DOHH2 (cell line): ENCODE data around the gene DCLK1.

Experiments used
- H3F3A ChIP-seq: fragments of 200-600 bp; sonication (generic), shearing (Covaris generic); 2 replicates; pipeline ENCODE4 v1.6.0; 2016; ENCODE audit warnings: antibody characterized with exemption, mild to moderate bottlenecking; ENCODE audit not compliant: control insufficient read depth, insufficient read depth
- H3K27ac ChIP-seq: fragments of 200-600 bp; sonication (generic); 2 replicates; pipeline ENCODE4 v1.5.1; 2014; ENCODE audit warnings: low read depth, mild to moderate bottlenecking, low read length, moderate library complexity
- H3K27me3 ChIP-seq: fragments of 200-600 bp; sonication (generic); 2 replicates; pipeline ENCODE4 v1.6.1; 2014; ENCODE audit warnings: mild to moderate bottlenecking, low read length, mixed read lengths; ENCODE audit not compliant: control insufficient read depth
- H3K36me3 ChIP-seq: fragments of 200-600 bp; sonication (generic); 2 replicates; pipeline ENCODE4 v1.6.1; 2014; ENCODE audit warnings: mild to moderate bottlenecking, low read length, moderate library complexity, mixed read lengths; ENCODE audit not compliant: control insufficient read depth
- H3K4me1 ChIP-seq: fragments of 200-600 bp; sonication (generic); 2 replicates; pipeline ENCODE4 v1.6.1; 2014; ENCODE audit warnings: mild to moderate bottlenecking, low read length, mixed read lengths; ENCODE audit not compliant: control insufficient read depth
- H3K4me2 ChIP-seq: fragments of 200-600 bp; sonication (generic); 2 replicates; pipeline ENCODE4 v1.6.0; 2014; ENCODE audit warnings: mild to moderate bottlenecking, low read length, moderate library complexity
- H3K4me3 ChIP-seq: fragments of 200-600 bp; sonication (generic); 2 replicates; pipeline ENCODE4 v1.5.1; 2014; ENCODE audit warnings: mild to moderate bottlenecking, low read length, mixed read lengths
- H3K79me2 ChIP-seq: fragments of 200-600 bp; sonication (generic); 2 replicates; pipeline ENCODE4 v1.6.1; 2014; ENCODE audit warnings: mild to moderate bottlenecking, low read length, mixed read lengths; ENCODE audit not compliant: control insufficient read depth
- H3K9me2 ChIP-seq: fragments of 200-600 bp; sonication (generic); replicated peaks from 2 replicates; pipeline ENCODE4 v1.6.1; 2014; ENCODE audit warnings: mild to moderate bottlenecking, low read length, mixed read lengths; ENCODE audit not compliant: control insufficient read depth
- H3K9me3 ChIP-seq: fragments of 200-600 bp; sonication (generic); 2 replicates; pipeline ENCODE4 v1.6.1; 2014; ENCODE audit warnings: antibody characterized with exemption, low read length, mixed read lengths; ENCODE audit not compliant: control insufficient read depth, insufficient read depth
- H4K20me1 ChIP-seq: fragments of 200-600 bp; sonication (generic); 2 replicates; pipeline ENCODE4 v1.6.0; 2014; ENCODE audit warnings: low read depth, mild to moderate bottlenecking, antibody characterized with exemption, low read length, moderate library complexity; ENCODE audit not compliant: control insufficient read depth, insufficient read depth
- EZH2phosphoT487 ChIP-seq: fragments of 200-600 bp; sonication (generic); IDR thresholded peaks from 2 replicates; pipeline ENCODE4 v1.6.1; 2017; ENCODE audit warnings: borderline replicate concordance, mild to moderate bottlenecking, antibody characterized with exemption, low read length, moderate library complexity, mixed read lengths
- TF ChIP-seq, protein P1 (sequence below): fragments of 200-600 bp; sonication (generic); IDR thresholded peaks from one replicate; pipeline ENCODE4 v1.5.1; 2014; ENCODE audit warnings: antibody characterized with exemption, mild to moderate bottlenecking, low read depth, low read length; ENCODE audit not compliant: poor library complexity, severe bottlenecking

The DCLK1 gene

DNA sequence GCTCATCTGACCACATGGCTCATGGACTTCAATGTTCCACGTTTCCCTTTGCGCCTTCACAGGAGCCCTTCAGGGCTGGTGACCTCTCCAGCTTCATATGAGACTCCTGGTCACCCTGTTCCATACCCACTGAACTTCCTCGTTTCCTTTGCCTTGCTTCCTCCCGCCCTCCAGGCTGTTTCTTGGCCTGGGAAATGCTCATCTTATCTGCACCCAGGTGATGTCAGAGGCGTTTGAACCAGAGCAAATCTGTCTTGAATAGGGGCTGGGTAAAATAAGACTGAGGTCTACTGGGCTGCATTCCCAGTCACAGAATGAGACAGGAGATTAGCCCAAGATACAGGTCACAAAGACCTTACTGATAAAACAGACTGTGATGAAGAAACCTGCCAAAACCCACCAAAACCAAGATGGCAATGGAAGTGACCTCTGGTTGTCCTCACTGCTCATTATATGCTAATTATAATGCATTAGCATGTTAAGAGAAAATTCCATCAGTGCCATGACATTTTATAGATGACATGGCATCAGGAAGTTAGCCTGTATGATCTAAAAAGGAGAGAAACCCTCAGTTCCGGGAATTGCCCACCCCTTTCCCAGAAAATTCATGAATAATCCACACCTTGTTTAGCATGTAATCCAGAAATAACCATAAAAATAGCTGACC is 102.7 kb downstream of the DCLK1 start:
- Histone ChIP-seq H3K36me3 (no peaks in the 10 kb centered on the region), H4K20me1 (no peaks in the 10 kb centered on the region), H3K27me3 (no peaks in the 10 kb centered on the region), H3K4me1 (no peaks in the 10 kb centered on the region), H3K4me2 (no peak overlapping the region), H3K9me2 (no peaks in the 10 kb centered on the region), H3K79me2 (no peaks in the 10 kb centered on the region), H3K27ac (no peak overlapping the region), H3K9me3 (peaks cover 3% of the 10 kb centered on the region; the same call in 1 of the 2 replicates), H3F3A (no peaks in the 10 kb centered on the region), H3K4me3 (no peak overlapping the region)
- no peak for TF ChIP-seq EZH2phosphoT487
- TF ChIP-seq, protein P1, sequence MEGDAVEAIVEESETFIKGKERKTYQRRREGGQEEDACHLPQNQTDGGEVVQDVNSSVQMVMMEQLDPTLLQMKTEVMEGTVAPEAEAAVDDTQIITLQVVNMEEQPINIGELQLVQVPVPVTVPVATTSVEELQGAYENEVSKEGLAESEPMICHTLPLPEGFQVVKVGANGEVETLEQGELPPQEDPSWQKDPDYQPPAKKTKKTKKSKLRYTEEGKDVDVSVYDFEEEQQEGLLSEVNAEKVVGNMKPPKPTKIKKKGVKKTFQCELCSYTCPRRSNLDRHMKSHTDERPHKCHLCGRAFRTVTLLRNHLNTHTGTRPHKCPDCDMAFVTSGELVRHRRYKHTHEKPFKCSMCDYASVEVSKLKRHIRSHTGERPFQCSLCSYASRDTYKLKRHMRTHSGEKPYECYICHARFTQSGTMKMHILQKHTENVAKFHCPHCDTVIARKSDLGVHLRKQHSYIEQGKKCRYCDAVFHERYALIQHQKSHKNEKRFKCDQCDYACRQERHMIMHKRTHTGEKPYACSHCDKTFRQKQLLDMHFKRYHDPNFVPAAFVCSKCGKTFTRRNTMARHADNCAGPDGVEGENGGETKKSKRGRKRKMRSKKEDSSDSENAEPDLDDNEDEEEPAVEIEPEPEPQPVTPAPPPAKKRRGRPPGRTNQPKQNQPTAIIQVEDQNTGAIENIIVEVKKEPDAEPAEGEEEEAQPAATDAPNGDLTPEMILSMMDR, result no peak

DNA sequence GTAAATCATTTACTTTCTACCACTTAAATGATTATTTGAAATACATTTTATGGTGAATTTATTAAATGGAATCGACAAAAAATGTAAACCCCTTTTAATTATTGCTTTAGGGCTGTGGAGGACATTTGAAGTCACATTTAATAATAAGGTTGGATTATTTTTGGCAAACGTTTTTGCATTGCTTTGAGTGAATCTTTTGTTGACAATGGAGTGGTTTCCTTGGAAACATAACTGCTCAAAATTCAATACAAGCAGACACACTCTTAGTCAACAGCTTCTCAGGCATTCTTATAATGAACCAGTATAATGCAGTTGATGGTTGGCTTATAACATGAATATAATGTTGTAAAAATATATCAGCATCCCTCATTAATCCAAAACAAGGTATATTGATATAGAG is 104.7 kb downstream of the DCLK1 start:
- no peaks in the 10 kb centered on the region for H3K36me3 ChIP-seq
- H4K20me1 ChIP-seq, result no peaks in the 10 kb centered on the region

DNA sequence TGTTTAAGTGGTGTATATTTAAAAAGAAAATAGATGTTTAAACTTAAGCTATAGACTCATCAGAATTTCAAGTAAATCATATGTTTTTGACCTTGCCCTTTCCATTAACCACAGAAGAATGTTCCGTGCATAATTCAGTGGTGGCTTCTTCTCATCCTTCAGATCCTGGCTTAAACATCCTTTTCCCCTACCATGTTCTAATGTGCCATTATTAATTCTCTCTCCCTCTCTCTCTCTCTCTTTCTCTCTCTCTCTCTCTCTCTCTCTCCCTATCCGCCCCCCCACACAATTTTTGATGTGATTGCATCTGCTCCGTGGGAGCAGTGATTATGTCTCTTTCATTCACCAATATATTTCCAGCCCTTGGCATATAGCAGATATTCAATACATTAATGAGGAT is 116.4 kb downstream of the DCLK1 start:
- Histone ChIP-seq H4K20me1 (no peaks in the 10 kb centered on the region), H3K27me3 (no peaks in the 10 kb centered on the region), H3K27ac (no peak overlapping the region), H3F3A (no peaks in the 10 kb centered on the region), H3K4me1 (no peaks in the 10 kb centered on the region), H3K4me3 (no peak overlapping the region), H3K9me3 (no peaks in the 10 kb centered on the region), H3K79me2 (no peaks in the 10 kb centered on the region), H3K9me2 (no peaks in the 10 kb centered on the region), H3K4me2 (no peak overlapping the region), H3K36me3 (no peaks in the 10 kb centered on the region)
- TF ChIP-seq, protein P1, result no peak
- TF ChIP-seq EZH2phosphoT487, result no peak

More for the DNA sequence above, 104.7 kb downstream of the DCLK1 start:
- Histone ChIP-seq H3K9me2 (no peaks in the 10 kb centered on the region), H3K4me3 (no peak overlapping the region), H3K9me3 (peaks cover under 1% of the 10 kb centered on the region; the same call in 1 of the 2 replicates), H3K27ac (no peak overlapping the region), H3K79me2 (no peaks in the 10 kb centered on the region), H3K27me3 (no peaks in the 10 kb centered on the region), H3K4me1 (no peaks in the 10 kb centered on the region), H3F3A (no peaks in the 10 kb centered on the region), H3K4me2 (no peak overlapping the region)
- no peak for TF ChIP-seq EZH2phosphoT487
- TF ChIP-seq, protein P1, result no peak
